B cell (primary cell): ENCODE measurements around the gene SMKR1.

Experiments
- EZH2 ChIP-seq: IDR thresholded peaks from 2 replicates; pipeline ENCODE4 v1.6.1; 2012; ENCODE audit warnings: borderline replicate concordance, low read depth, mild to moderate bottlenecking, moderate library complexity, low read length; ENCODE audit not compliant: insufficient read depth, poor library complexity, severe bottlenecking
- TF ChIP-seq, protein P1 (sequence below): fragments of 200-600 bp; IDR thresholded peaks from one replicate; pipeline ENCODE4 v1.8.0; 2022; ENCODE audit warnings: antibody characterized with exemption, mild to moderate bottlenecking

DNA sequence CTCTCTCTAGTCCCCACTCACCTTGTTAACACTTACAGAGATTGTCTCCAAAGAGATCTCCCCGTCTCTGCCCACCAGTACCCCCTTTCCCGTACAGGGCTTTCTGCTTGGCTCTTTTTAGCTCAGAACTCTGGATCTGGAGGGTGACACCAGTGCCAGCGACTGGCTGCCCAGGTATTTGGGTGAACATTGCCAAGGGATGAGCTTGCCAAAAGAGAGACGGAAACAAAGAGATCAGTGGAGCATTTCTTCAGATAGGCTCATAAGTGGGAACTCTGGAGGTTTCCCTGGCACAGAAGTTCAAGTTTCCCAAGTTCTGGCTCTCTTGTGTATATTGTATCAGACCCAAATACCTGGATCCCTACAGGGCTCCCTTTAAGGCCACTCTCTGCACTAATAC, 38.1 kb upstream of the SMKR1 start:
- TF ChIP-seq, protein P1, sequence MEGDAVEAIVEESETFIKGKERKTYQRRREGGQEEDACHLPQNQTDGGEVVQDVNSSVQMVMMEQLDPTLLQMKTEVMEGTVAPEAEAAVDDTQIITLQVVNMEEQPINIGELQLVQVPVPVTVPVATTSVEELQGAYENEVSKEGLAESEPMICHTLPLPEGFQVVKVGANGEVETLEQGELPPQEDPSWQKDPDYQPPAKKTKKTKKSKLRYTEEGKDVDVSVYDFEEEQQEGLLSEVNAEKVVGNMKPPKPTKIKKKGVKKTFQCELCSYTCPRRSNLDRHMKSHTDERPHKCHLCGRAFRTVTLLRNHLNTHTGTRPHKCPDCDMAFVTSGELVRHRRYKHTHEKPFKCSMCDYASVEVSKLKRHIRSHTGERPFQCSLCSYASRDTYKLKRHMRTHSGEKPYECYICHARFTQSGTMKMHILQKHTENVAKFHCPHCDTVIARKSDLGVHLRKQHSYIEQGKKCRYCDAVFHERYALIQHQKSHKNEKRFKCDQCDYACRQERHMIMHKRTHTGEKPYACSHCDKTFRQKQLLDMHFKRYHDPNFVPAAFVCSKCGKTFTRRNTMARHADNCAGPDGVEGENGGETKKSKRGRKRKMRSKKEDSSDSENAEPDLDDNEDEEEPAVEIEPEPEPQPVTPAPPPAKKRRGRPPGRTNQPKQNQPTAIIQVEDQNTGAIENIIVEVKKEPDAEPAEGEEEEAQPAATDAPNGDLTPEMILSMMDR, result no peak
- no peak for TF ChIP-seq EZH2
